GM21515 (cell line): ENCODE data around the gene SS18L1.

Experiments
- ATAC-seq: cut with Tn5 transposase; IDR thresholded peaks from one replicate; pipeline ENCODE4 v1.9.1; 2021; ENCODE audit not compliant: unreplicated experiment

SS18L1 gene

DNA sequence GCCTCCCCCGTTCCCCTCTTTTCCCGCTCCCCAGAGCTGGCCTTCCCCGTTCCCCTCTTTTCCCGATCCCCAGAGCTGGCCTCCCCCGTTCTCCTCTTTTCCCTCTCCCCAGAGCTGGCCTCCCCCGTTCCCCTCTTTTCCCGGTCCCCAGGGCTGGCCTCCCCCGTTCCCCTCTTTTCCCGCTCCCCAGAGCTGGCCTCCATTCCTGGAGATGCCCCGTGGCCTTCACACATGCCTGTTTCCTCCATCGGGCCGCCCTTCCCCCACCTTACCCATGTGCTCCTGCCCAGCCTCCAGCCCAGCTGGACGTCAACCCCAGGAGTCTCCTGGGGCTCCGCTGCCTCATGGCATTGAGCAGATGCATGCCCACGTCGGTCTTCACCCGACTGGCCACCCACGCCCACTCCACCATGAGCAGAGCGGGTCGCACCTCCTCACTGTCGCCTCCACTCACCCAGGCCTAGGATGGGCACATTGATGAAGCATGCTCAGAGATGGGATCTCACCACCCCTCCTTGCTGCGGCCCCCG lies 8.3 kb downstream of the SS18L1 start:
- no peak for ATAC-seq

DNA sequence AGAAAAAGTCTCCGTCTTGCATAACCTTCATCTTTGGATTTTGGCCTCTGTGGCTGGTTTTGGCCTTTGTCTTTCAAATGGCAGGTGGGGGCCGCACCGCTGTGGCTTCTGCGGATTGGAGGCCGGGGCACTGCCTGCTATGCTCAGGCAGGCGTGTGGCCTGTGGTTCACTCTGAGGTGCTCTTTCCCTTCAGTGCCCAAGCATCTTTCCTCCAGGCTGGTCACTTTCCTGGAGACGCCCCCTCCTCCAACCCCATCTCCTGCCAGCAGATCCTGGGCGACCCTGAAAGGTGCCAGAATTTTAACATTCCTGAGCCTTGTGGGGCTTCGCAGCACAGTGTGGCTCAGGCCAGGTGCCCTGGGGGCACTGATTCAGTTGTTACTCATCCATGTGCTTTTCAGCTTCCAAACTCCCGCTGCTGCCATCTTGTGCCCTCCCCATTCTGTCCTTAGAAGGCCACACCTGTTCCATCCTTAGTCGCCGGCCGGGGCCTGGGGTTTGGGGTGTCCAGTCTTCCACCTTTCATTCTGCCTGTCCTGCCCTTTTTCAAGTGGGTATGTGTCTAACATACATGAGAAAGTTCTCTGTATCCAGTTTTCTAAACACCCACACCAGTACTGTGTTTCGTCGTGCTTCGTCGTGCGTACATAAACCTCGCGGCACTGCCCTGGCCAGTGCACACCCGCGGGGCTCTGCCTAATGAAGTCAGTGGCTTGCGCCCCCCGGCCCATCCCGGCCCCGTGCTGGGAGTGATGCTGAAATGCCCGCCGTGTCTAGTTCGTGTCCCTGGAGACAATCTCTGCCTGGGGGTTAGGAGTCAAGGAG lies 12.1 kb downstream of the SS18L1 start:
- no peak for ATAC-seq

- no peak for ATAC-seq
These were observed 12.6 kb downstream of the SS18L1 start for GRCh38 chr20:62156254-62156556.

DNA sequence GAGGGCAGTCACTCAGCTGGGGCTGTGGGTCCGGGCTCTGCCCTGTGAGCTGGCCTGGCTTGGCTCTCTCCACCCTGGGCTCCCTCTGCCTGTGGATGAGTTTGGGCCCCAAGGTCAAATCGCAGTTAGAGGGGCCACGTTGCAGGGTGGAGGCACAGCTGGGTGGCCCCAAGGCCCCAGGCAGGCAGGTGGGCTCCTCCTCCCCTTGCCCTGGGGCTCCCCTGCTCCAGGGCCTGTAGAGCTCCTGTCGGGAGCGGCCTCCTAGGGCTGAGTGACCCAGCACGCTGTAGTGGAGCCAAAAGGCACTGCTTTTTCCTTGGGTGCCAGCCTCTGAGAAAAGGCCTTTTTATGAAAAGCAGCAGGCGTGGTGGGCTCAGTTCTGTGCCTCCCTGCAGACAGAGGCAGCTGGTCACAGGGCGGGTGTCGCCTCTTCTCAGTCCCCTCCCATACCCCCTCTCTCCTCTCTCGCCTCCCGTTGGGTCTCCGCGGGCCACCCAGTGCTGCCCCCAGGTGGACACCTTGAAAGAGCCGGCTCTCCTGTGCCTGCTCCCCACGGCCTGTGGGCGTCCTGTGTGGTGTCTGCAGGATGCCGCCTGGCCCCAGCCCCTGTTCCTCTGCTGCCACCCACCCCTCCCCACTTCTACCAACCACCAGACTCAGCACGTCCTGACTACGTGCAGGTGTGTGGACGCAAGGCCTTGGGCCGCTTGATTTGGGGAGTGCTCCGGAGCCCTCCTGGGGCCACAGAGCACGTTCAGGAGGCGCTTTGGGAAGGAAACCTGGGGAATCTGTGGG lies 13.2 kb downstream of the SS18L1 start:
- ATAC-seq: no peak

DNA sequence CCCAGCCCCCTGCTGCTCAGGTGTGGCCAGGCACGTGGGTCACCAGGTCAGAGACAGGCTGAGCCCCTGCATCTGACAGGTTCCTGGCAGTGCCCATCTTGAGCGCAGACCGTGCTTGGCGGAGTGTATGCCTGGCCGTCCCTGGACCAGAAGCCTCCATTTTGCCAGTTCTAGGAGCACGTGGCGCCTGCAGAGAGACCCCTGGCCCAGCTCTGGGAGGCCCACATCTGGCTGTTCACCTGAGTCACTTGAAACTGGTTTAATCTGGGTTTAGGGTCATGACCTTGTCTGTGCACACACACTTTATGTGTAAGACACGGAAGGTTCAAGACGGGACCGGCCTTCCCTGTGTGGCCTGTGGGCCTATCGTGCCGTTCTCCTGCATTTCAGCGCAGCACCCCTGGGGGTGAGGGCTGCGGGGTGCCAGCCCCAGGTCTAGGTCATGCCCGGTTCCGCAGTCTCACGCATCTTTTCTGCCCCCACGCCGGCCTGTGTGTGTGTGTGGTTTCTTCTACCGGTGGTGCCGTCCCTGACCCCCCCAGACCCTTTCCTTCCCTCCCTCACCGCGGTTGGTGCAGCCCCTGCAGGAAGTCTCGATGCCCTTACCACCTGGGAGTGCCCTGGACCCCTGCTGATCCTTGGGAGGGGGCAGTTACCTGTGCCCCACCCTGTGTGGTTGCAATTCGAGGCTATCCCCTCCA lies 14.0 kb downstream of the SS18L1 start:
- no peak for ATAC-seq

DNA sequence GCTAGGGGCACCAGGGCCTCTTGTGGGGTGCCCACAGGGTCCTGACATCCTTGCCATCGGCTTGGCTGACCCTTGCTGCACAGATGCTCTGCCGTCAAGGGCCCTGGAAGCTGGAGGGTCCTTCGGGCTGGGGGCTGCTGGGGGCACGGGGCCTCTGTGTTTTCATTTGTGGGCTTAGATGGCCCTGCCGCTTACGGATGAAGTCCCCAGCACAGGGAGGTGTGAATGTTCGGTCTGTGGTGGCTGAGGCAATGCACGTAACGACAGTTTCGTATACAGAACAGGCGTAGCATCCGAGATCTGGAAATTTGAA lies 14.5 kb downstream of the SS18L1 start:
- no peak for ATAC-seq

DNA sequence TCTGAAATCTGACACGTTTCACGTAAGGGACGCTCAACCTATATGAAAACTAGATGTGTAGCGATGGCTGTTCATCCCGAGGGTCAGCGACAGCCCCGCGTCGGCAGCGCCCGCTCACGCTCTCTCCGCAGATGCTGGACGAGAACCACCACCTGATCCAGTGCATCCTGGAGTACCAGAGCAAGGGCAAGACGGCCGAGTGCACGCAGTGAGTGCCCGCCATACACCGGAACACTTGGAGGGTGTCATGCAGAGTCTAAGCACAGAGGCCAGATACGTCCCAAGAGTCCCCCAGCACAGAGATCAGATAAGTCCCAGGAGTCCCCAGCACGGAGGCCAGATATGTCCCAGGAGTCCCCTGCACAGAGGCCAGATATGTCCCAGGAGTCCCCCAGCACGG lies 15.0 kb downstream of the SS18L1 start:
- ATAC-seq: no peak

DNA sequence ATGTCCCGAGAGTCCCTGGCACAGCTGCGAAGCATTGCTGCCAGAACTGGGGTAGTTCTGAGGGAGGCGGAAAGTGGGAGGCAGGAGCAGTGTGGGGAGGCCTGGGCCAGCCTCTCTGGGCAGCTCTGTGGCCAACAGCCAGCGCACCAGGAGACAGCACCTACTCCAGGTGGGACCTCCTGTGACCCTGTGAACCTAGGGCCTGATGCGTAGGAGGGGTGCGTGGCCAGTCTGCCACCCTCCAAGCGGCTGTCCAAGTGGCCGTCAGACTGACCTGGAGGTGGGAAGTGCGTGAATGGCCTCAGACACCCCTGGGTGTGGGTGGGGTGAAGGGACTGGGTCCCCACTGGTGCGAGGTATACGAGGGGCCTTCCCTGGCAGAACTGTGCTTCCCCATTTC lies 15.5 kb downstream of the SS18L1 start:
- ATAC-seq: no peak

- ATAC-seq: no peak
These were observed 16.3 kb downstream of the SS18L1 start for GRCh38 chr20:62159839-62160238.

DNA sequence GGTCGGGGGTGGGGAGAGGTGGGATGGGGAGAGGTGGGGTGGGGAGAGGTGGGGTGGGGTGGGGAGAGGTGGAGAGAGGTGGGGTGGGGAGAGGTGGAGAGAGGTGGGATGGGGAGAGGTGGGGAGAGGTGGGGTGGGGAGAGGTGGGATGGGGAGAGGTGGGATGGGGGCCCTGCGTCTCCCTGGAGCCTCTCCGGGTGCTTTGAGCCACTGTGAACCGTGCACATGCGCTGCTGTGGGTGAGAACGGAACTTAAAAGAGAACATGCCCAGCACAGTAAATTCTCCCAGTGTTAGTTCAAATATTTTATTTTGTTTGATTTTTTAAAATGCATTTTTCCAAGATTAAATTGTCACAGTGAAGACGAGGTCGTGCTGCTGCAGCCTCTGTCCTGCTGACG lies 16.7 kb downstream of the SS18L1 start:
- no peak for ATAC-seq

GRCh38 chr20:62160876-62161275 lies 17.3 kb downstream of the SS18L1 start:
- ATAC-seq: no peak

- no peak for ATAC-seq
These were observed 17.8 kb downstream of the SS18L1 start for GRCh38 chr20:62161347-62161746.

DNA sequence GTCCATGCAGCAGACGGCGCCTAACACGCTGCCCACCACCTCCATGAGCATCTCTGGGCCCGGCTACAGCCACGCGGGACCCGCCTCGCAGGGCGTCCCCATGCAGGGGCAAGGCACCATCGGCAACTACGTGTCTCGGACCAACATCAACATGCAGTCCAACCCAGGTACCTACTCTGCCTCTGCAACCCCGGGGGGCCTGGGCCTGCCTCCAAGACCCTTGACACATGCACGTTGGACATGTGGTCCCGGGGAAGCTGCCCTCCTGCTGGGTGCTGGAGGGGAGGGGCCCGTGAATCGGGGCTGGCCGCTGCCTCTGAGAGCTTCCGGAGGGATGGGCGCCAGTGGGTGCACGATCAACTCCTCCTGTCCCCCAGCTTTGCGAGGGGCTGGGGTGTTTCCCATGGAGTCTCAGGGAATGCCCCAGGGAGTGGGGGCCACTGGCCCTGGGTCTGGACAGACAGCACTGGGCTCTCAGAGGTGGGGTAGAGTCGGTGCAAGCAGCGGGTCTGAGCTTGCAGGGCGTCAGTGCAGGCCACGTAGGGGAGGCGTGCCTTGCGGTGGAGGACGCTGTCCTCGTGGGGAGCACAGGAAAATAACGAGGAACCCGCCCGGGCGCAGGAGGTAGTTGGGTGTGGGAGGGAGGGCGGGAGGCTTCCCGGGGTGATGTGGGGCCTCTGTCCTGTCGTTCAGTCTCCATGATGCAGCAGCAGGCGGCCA lies 19.4 kb downstream of the SS18L1 start:
- no peak for ATAC-seq

DNA sequence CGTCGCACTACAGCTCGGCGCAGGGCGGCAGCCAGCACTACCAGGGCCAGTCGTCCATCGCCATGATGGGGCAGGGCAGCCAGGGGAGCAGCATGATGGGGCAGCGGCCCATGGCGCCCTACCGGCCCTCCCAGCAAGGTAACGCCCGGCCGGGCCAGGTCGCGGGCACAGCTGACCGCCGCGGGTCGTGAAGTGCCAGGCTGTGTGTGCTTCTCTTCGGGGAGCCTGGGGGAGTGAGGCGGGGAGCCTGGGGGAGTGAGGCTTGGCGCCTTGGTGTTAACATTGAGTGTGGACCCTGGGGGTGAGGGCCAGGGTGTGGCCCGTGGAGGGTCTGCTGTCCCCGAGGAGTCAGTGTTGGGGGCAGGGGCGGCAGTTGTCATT lies 19.9 kb downstream of the SS18L1 start:
- no peak for ATAC-seq

- ATAC-seq: no peak
These were observed 20.6 kb downstream of the SS18L1 start for GRCh38 chr20:62163986-62164762.

DNA sequence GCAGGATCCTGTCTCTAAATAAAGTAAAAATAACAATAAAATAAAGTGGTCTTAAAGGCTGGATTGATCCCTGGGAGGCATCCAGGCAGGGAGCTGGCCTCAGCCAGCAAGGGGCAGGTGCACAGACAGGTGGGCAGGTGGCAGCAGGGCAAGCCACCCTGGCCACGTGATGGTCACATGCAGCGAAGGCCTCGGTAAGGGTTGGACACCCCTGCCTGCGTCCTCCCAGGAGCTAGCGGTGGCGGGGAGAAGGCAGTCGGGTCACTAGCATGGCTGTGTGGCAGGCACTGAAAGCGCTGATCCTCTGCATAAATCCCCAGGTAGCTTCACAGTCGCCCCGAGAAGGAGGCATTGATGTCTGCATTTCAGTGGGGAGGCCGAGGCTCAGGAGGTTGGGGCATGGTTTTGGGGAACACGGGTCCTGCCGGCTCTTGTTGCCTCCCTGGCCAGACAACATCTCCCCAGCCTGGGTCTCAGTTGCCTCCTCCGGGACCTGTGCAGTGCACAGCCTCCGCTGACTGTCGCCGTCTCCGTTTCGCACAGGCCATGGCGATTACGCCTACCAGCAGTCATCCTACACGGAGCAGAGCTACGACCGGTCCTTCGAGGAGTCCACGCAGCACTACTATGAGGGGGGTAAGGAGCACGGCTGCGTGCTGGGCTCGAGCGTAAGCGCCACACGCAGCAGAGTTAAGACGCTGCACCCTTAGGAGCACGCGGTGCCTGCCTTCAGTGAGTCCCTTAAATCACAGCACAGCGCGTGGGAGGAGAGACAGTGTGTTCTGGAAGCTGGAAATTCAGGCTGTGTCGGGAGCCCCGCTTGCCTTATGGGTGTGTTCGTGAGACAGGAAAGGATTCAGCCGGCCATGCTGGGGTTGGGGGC lies 21.6 kb downstream of the SS18L1 start:
- no peak for ATAC-seq

DNA sequence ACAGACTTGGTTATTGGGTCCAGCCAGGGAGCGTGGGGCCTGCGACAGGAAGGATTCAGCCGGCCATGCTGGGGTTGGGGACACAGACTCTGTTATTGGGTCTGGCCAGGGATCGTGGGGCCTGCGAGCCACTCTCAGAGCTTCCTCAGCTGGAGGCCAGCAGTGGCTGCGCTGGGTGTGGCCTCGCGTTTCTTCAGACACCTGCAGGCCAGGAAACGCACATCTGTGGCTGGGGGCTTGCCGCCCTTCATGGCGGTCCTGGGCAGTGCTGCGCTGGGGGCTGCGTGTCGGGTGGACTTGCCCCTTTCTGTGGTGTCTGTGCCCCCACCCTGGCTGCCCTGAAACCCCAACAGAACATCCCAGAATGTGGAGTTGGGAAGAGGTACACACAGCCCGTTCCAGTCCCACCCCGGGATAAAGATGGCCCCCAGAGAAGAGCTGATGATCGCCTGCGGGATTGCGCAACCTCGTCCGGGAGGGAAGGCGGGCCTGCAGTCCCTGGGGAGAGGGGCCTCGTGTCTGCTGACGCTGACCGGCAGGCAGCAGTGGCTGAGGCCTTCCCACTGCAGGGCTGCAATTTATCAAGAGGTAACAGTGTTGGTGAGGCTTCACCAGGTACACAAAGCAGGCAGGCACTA lies 22.3 kb downstream of the SS18L1 start:
- ATAC-seq: no peak

DNA sequence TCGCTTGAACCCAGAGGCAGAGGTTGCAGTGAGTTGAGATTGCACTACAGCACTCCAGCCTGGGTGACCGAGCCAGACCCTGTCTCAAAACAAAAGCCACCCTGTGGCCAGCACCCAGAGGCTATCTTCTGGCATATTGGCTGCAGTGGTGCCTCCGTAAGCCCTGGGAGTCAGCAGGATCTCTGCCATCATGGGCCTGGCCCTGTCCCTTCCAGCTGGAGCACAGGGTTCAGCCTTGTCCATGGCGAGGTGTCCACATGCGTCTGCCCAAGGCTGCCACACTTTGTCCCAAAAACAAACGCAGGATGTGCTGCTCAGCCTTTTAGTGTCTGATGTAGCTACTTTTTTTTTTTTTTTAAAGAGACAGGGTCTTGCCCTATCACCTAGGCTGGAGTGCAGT lies 23.9 kb downstream of the SS18L1 start:
- ATAC-seq: no peak

DNA sequence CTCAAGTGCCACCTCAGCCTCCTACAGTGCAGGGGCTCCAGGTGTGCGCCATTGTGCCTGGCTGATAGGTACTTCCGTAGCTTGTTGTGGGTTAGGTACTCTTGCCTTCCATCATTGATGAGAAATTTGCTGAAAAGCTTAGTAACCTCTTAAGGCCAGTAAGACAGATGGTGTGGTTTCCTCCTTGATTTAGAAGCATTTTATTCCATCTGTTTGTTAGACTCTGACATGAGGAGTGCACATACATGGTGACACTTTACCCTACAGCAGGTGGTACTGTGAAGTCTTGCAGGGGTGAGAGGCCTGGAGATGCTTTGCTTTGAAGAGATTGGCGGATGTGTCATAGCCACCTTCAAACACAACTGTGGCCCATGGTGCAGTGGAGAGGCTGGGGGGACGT lies 24.5 kb downstream of the SS18L1 start:
- no peak for ATAC-seq
